Omental fat pad (tissue), 4 donors: ENCODE data around the gene SIAH2. TPM values are rescaled to one million over a fixed set of nuclear protein-coding genes. Genes with fewer than 3 reads are reported as not detected.
"Not testable (repeated sequence)": the region's sequence is repeated elsewhere in the genome, so short reads cannot be mapped to it uniquely, and the experiment has no call there.

ENCODE experiments used
- ATAC-seq: fragments of 150-250 bp; one replicate; pipeline ENCODE4 v1.9.1; 2016; ENCODE audit warnings: mild to moderate bottlenecking, moderate library complexity; ENCODE audit not compliant: low FRiP score
- DNase-seq: peaks from one replicate; pipeline ENCODE4 v3.0.0-alpha.2; 2019; ENCODE audit warnings: low spot score
- CTCF ChIP-seq, 3 donors: fragments of 450-650 bp; IDR thresholded peaks; one replicate each; pipeline ENCODE4 v1.5.1; 2016 to 2017; ENCODE audit warnings: antibody characterized with exemption in 3 of 3, mild to moderate bottlenecking in 3 of 3, moderate library complexity in 2 of 3
- total RNA-seq, 4 donors: library from RNA; depleted of rRNA; stranded (reverse); fragments of >200 nt; gene quantifications; one replicate each; pipeline ENCODE4 v1.1.0, GENCODE V29; 2016

The SIAH2 gene
- total RNA-seq, 4 donors from 2014 or later, result 30.6 to 45.3 (median 32.1) TPM

GRCh38 chr3:150800722-150801121 is 37.8 kb upstream of the SIAH2 start:
- no peak for ATAC-seq
- no peak for TF ChIP-seq CTCF (IDR thresholded peaks at IDR 0.05)
- DNase-seq, result no peak

- TF ChIP-seq CTCF (IDR thresholded peaks at IDR 0.05), result no peak
- DNase-seq (no peak), ATAC-seq (peak; percentile 29)
These were observed 35.2 kb upstream of the SIAH2 start for GRCh38 chr3:150798122-150798618.

GRCh38 chr3:150797155-150797554 is 34.2 kb upstream of the SIAH2 start:
- no peak for DNase-seq
- no peak for ATAC-seq
- TF ChIP-seq CTCF (IDR thresholded peaks at IDR 0.05), result no peak

GRCh38 chr3:150796527-150796926 is 33.6 kb upstream of the SIAH2 start:
- DNase-seq, ATAC-seq: not testable (repeated sequence)

GRCh38 chr3:150793641-150794040 is 30.7 kb upstream of the SIAH2 start:
- ATAC-seq, result no peak
- DNase-seq, result no peak
- no peak for TF ChIP-seq CTCF (IDR thresholded peaks at IDR 0.05)

- no peak for TF ChIP-seq CTCF (IDR thresholded peaks at IDR 0.05)
- ATAC-seq, result no peak
- DNase-seq, result no peak
These were observed 27.7 kb upstream of the SIAH2 start for GRCh38 chr3:150790629-150791028.

GRCh38 chr3:150789451-150789850 is 26.5 kb upstream of the SIAH2 start:
- TF ChIP-seq CTCF (IDR thresholded peaks at IDR 0.05), result no peak
- DNase-seq (no peak), ATAC-seq (no peak)
